Loucy (cell line): ENCODE data around the gene GCK.

Experiments
- EZH2phosphoT487 ChIP-seq: fragments of 200-600 bp; IDR thresholded peaks from 2 replicates; pipeline ENCODE4 v1.6.1; 2018; ENCODE audit warnings: antibody characterized with exemption, mild to moderate bottlenecking, moderate library complexity, borderline replicate concordance
- TF ChIP-seq, protein P1 (sequence below): fragments of 200-600 bp; sonication (generic); conservative IDR thresholded peaks from 2 replicates; pipeline ENCODE4 v1.5.1; 2014; ENCODE audit warnings: mild to moderate bottlenecking, antibody characterized with exemption, low read length

DNA sequence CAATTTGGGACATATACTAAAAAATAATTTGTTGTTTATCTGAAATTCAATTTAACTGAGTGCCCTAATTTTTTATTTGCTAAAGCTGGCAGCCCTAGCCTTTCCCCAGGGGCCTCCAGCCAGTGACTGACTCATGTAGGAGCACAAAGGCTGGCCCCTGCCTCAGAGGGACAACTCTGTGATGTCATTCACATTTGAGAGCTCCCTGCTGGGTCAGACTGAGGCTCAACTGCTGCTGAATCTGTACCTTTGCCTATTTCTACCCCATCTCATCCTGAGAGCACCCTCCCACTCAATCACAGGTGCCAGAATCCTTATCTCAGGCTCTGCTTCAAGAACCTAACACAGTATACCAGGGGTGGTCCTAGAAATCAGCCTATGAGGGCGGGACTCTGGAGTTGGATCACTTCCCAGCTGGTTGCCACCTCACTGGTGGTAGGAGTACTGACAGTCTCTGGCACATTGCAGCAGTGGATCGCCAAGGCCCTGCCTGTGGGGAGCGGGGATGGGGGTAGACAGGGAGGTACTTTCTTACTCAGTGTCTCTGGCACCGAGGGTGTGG, 11.6 kb downstream of the GCK start:
- TF ChIP-seq, protein P1, sequence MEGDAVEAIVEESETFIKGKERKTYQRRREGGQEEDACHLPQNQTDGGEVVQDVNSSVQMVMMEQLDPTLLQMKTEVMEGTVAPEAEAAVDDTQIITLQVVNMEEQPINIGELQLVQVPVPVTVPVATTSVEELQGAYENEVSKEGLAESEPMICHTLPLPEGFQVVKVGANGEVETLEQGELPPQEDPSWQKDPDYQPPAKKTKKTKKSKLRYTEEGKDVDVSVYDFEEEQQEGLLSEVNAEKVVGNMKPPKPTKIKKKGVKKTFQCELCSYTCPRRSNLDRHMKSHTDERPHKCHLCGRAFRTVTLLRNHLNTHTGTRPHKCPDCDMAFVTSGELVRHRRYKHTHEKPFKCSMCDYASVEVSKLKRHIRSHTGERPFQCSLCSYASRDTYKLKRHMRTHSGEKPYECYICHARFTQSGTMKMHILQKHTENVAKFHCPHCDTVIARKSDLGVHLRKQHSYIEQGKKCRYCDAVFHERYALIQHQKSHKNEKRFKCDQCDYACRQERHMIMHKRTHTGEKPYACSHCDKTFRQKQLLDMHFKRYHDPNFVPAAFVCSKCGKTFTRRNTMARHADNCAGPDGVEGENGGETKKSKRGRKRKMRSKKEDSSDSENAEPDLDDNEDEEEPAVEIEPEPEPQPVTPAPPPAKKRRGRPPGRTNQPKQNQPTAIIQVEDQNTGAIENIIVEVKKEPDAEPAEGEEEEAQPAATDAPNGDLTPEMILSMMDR: no peak
- TF ChIP-seq EZH2phosphoT487: no peak
